GM19193 (cell line): ENCODE measurements around the gene RIPOR3.

Source experiments
- POLR2A ChIP-seq: IDR thresholded peaks from 4 replicates; pipeline ENCODE4 v1.6.1; 2011; ENCODE audit not compliant: insufficient read depth, insufficient read length; ENCODE audit errors: extremely low read depth

Gene RIPOR3

DNA sequence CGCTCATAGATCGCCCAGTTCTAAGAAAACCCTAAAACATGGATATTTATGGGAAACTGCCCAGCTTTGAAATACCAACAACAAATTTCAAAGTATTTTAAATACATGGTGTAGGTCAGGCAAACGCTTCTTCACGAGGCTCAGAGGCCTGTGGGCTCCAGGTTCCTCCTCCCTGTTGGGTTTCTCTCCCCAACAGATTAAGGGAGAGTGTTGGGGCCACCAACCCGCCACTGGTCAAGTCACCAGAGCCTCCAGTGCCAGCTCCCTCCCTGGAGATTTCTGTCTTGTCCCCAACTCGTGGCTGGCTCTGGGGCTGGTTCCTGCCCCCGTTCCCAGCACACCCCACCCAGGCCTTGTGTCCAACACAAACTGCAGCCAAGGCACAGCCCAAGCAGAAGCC lies 93.3 kb downstream of the RIPOR3 start:
- no peak for TF ChIP-seq POLR2A

- no peak for TF ChIP-seq POLR2A
These were observed 93.9 kb downstream of the RIPOR3 start for GRCh38 chr20:50597406-50597969.

DNA sequence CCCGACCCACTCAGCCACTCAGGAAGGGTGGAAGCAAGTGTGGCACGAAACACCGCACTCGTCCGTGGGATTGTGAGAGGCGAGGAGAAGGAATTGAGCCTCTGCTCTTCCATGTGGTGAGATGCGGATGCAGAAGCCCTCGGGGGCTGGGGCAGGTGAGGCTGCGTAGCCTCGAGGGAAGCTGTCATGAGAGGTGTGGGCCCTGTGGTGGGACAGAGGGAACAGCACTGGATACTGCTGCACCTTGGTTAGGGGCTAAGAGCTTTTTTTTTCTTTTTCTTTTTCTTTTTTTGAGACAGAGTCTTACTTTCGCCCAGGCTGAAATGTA lies 94.7 kb downstream of the RIPOR3 start:
- no peak for TF ChIP-seq POLR2A

GRCh38 chr20:50595988-50596693 lies 95.2 kb downstream of the RIPOR3 start:
- TF ChIP-seq POLR2A, result no peak

DNA sequence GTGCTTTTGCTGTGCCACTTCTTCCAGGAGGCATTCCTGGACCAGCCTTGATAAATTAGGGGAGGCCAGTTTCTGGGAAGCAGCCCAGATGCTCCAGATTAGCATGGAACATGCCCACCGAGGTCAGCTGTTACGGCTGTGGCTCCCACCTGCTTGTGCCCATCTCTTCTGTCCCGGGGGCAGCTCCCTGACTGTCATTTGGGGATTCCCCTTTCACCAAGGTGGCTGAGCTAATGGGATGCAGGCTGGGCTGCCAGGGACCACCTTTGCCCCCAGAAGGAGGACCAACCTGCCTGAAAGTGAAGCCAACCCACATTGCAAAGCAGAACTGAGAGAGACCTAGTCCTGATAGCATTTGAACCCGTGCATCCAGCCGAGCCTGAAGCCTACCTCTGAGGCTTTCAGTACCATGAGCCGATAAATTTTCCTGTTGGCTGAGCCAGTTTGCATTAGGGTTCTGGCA lies 95.9 kb downstream of the RIPOR3 start:
- TF ChIP-seq POLR2A, result no peak

- peak; percentile 32 for TF ChIP-seq POLR2A
These were observed 96.5 kb downstream of the RIPOR3 start for GRCh38 chr20:50594591-50595432.

- no peak for TF ChIP-seq POLR2A
These were observed 97.1 kb downstream of the RIPOR3 start for GRCh38 chr20:50594231-50594590.

GRCh38 chr20:50593005-50593335 lies 98.4 kb downstream of the RIPOR3 start:
- TF ChIP-seq POLR2A, result peak; percentile 27

DNA sequence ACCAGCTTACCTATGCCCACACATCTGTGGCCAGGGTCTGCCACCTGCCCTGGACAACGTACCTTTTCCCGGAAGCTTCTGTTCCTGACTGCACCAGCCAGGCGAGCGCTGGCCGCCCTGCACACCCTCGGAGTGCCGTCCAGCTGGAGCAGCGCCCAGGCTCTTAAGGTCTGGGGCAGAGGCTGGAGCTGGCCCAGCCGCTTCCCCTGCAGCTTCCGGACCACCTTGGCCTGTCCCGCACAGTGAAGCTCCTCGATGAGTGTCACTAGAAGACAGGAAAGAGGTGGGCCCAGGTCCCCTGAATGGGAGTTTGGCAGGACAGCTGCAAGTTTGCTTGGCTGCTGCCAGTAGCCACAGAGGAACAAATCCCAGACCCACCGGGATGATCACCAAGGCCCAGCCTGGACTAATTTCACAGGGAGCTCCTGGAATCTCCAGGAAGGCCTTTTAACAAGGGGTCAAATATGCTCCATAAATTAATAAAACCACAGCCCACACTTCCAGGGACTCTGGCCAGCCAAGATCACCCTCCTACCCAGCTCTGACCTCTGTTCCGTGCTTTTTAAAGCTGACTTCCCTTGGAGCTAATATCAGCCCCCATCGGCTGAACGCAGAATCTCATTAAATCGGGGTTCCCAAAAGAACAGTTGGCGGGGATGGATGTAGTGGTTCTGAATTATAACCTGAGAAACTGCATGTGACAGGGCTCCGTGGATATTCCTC lies 98.9 kb downstream of the RIPOR3 start:
- no peak for TF ChIP-seq POLR2A

GRCh38 chr20:50591233-50591852 lies 100.0 kb downstream of the RIPOR3 start:
- peak; percentile 3 for TF ChIP-seq POLR2A

DNA sequence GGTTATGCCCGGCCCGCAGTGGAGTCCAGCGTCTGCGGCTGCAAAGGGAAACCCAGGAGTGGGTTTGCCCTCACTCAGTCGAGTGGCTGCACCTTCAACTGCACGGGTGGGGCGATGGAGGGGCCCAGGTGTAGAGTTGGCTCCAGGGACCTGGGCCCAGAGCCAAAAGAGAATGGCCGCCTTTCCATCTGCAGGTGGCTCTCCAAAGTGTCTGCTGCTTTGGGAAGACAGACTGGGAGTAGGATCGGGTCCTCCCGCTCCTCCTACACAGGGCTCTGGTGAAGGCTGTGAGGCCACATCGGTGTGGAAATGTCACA lies 101.0 kb downstream of the RIPOR3 start:
- TF ChIP-seq POLR2A, result no peak

DNA sequence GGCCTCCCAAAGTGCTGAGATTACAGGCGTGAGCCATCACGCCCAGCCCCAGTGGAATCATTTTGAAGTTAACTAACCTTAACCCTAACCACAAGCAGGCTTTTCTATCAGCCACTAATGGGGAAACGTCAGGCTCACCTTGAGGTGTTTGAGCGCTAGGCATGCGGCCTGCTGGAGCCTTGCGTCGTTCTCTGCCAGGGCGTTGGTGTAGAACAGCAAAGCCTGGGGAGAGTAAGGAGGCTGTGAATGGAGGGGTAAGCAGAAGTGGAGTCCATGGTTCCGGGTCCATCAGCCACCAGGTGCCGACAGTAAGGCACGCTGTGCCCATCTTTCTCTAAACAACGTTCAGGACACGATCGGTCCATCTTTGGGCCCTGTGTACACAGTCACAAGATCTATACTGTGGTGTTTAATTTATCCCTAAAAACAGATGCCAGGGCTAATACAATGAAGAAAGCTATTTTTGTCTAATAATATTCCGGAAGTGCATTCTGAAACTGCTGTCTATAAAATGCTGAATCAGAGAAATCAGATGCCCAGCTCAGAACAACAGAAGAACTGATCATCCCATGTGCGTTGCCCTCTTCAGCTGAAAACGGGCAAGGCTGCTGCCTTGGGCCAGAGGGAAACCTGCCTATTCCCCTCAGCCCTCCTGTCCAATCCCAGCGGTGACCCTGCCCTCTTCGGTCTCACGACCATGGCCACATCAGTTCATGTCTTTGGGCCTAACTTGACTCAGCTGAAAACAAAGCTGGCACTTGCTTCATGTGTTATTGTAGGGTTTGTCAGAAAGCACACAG lies 101.6 kb downstream of the RIPOR3 start:
- no peak for TF ChIP-seq POLR2A

DNA sequence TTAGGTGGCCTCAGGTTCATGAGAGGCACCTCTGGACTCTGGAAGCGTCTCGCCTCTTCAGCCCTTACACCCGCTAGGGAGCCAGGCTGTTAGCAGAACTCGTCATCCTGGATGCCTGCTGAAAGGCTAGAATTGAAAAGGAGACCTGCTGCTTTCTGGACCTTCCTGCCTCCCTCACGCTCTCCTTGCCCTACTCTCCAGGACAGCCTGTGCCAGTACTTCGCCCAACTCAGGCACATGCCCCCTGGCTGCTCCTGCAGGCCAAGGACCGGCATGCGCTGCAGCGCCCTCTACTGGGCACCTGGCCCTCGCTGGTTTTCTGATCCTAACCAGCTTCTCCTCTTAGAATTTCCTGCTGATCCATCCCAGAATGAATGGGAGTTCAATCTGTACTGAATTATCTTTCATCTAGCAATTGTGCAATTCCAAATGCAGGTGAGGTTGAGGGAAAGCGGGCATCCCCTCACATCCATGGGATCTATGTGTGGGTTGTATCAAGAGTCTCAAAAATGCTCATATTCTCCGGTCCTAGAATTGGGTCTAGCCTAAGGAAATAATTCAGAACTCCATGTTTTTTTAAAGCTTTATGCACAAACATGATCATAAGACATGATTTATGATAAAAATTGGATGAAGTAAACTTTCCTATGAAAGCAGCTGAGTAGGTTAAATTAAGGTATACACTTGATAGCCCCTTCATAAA lies 103.2 kb downstream of the RIPOR3 start:
- TF ChIP-seq POLR2A, result peak; percentile 9
